HepG2 (cell line): ENCODE measurements around the gene SPACDR. TPM values are rescaled to one million over a fixed set of nuclear protein-coding genes. Genes with fewer than 3 reads are reported as not detected.

Experiments used
- BCL6 ChIP-seq: IDR thresholded peaks from 2 replicates; pipeline ENCODE4 v1.6.1; 2016; ENCODE audit warnings: missing genetic modification reagents, missing compliant biosample characterization
- CENPX ChIP-seq: sonication (generic); formaldehyde crosslinking; IDR thresholded peaks from 2 replicates; pipeline ENCODE4 v1.9.0; 2021; ENCODE audit warnings: mild to moderate bottlenecking, missing genetic modification reagents, moderate library complexity
- ETV6 ChIP-seq: sonication (generic); formaldehyde crosslinking; conservative IDR thresholded peaks from 2 replicates; pipeline ENCODE4 v1.4.0; 2020; ENCODE audit warnings: missing genetic modification reagents
- FIP1L1 ChIP-seq: fragments of 200-400 bp; formaldehyde crosslinking; IDR thresholded peaks from 2 replicates; pipeline ENCODE4 v1.6.1; 2018; ENCODE audit warnings: low read depth, mild to moderate bottlenecking, low read length, moderate library complexity, borderline replicate concordance; ENCODE audit not compliant: insufficient read depth
- FOXO1 ChIP-seq: sonication (generic); formaldehyde crosslinking; IDR thresholded peaks from 2 replicates; pipeline ENCODE4 v1.4.0; 2020; ENCODE audit warnings: missing genetic modification reagents
- HNRNPUL1 ChIP-seq: fragments of 200-400 bp; formaldehyde crosslinking; IDR thresholded peaks from 2 replicates; pipeline ENCODE4 v1.6.1; 2017; ENCODE audit warnings: low read depth, mild to moderate bottlenecking, low read length, moderate library complexity
- MXD3 ChIP-seq: IDR thresholded peaks from 2 replicates; pipeline ENCODE4 v1.6.1; 2016; ENCODE audit warnings: mild to moderate bottlenecking, missing biosample characterization, missing genetic modification reagents
- NKX3-1 ChIP-seq: sonication (generic); formaldehyde crosslinking; IDR thresholded peaks from 2 replicates; pipeline ENCODE4 v1.5.0; 2020; ENCODE audit warnings: missing genetic modification reagents
- PLRG1 ChIP-seq: fragments of 450-650 bp; conservative IDR thresholded peaks from 2 replicates; pipeline ENCODE4 v1.6.1; 2016
- RBM39 ChIP-seq: fragments of 200-400 bp; formaldehyde crosslinking; IDR thresholded peaks from one replicate; pipeline ENCODE4 v1.6.1; 2018; ENCODE audit warnings: antibody characterized with exemption, mild to moderate bottlenecking, low read depth, low read length; ENCODE audit not compliant: poor library complexity, severe bottlenecking
- SALL2 ChIP-seq: sonication (generic); formaldehyde crosslinking; IDR thresholded peaks from 2 replicates; pipeline ENCODE4 v1.8.1; 2023; ENCODE audit warnings: mild to moderate bottlenecking, missing genetic modification reagents, inconsistent platforms
- SATB2 ChIP-seq: sonication (generic); formaldehyde crosslinking; IDR thresholded peaks from 2 replicates; pipeline ENCODE4 v1.5.0; 2020; ENCODE audit warnings: missing genetic modification reagents
- SP1 ChIP-seq, 2 experiments: fragments of 450-650 bp in 1 of 2; sonication (generic) in 1 of 2; formaldehyde crosslinking in 1 of 2; IDR thresholded peaks; 2 replicates each; pipeline versions ENCODE4 v1.4.0 to v1.6.1; 2016 to 2020; ENCODE audit warnings: missing genetic modification reagents in 1 of 2
- THAP7 ChIP-seq: sonication (generic); formaldehyde crosslinking; IDR thresholded peaks from 2 replicates; pipeline ENCODE4 v1.8.1; 2023; ENCODE audit warnings: mild to moderate bottlenecking, missing genetic modification reagents
- ZBTB14 ChIP-seq: sonication (generic); formaldehyde crosslinking; IDR thresholded peaks from 2 replicates; pipeline ENCODE4 v1.4.0; 2020; ENCODE audit warnings: missing genetic modification reagents
- ZNF12 ChIP-seq: sonication (generic); formaldehyde crosslinking; IDR thresholded peaks from 2 replicates; pipeline ENCODE4 v1.5.0; 2020; ENCODE audit warnings: missing genetic modification reagents
- ZNF576 ChIP-seq: sonication (generic); formaldehyde crosslinking; IDR thresholded peaks from 2 replicates; pipeline ENCODE4 v1.4.0; 2020; ENCODE audit warnings: mild to moderate bottlenecking, missing genetic modification reagents
- ZNF580 ChIP-seq: IDR thresholded peaks from 2 replicates; pipeline ENCODE4 v1.6.1; 2016; ENCODE audit warnings: low read depth, borderline replicate concordance
- ZNF792 ChIP-seq: IDR thresholded peaks from 2 replicates; pipeline ENCODE4 v1.6.1; 2016
- ZNF850 ChIP-seq: sonication (generic); formaldehyde crosslinking; conservative IDR thresholded peaks from 2 replicates; pipeline ENCODE4 v1.9.0; 2021; ENCODE audit warnings: mild to moderate bottlenecking, missing genetic modification reagents
- polyA plus RNA-seq, 8 experiments: library from polyadenylated mRNA; depleted of rRNA in 3 of 8; stranded (reverse) in 7 of 8; unstranded in 1 of 8; fragments of >200 nt; fragmentation: Illumina TruSeq in 4 of 8; extraction: Trizol in 4 of 8; gene quantifications; 2 replicates each; pipeline versions ENCODE4 v1.2.1 to v1.2.3, GENCODE V29; 2011 to 2016; ENCODE audit warnings: low read depth in 4 of 8, missing spikeins in 1 of 8, mixed read lengths in 1 of 8; ENCODE audit not compliant: insufficient read depth in 1 of 8
- total RNA-seq, 5 experiments: library from RNA; depleted of rRNA; stranded (reverse); fragments of >200 nt; fragmentation: Illumina TruSeq; extraction: Trizol; gene quantifications; 2 replicates each; pipeline ENCODE4 v1.2.3, GENCODE V29; 2016; ENCODE audit warnings: low read depth in 1 of 5
- TF ChIP-seq, protein P1 (sequence below): sonication (generic); formaldehyde crosslinking; IDR thresholded peaks from 2 replicates; pipeline ENCODE4 v1.4.0; 2020; ENCODE audit warnings: missing genetic modification reagents, borderline replicate concordance
- TF ChIP-seq, protein P2 (sequence below): sonication (generic); formaldehyde crosslinking; IDR thresholded peaks from 2 replicates; pipeline ENCODE4 v1.5.0; 2020; ENCODE audit warnings: missing genetic modification reagents, mild to moderate bottlenecking, borderline replicate concordance

The SPACDR gene
- total and polyA plus RNA-seq, 2 of the 13 experiments (the other 11 are each of a cell fraction or from before 2014, with no cell fraction given), result 0.41 TPM; not detected in 1

DNA sequence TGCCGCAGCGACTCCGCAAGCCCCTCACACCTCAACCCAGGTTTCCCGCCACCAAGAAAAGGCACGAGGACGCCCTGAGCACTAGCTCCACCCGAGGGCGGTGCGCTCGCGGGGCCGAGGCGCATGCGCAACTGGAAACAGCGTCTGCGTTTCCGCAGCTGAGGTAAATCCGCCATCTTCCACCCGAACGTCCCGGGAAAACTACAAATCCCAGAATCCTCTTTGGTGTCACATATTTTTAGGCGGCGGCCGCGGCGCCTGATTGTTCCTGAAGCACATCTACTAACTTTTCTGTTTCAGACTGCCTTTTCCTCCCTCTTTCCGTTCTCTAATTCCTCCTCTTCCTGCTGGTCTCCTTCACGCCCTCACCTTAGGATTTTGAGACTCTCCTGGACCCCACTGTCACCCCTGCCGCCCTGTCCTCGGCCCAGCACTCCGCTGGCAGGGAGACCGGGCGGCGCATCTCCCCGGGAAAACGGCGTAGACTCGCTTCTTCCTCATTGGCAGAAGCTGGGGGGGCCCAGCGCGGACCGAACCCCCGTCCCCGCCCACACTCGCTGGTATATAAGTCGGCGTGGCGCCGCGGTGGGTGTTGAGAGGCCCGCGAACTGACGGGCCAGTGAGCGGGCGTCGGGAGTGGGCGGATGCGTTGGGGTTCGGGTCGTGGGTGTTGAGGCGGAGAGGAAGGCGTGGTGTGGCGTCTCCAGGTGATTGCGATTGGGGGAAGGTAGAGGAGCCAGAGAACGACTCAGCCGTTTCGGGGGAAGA lies 35.7 kb downstream of the SPACDR start, which contains the start of gene ZCWPW1 (continued):
- no peak for TF ChIP-seq ETV6
- TF ChIP-seq THAP7 (CRISPR knock-in tag), result peak; percentile 67
- TF ChIP-seq, protein P1, sequence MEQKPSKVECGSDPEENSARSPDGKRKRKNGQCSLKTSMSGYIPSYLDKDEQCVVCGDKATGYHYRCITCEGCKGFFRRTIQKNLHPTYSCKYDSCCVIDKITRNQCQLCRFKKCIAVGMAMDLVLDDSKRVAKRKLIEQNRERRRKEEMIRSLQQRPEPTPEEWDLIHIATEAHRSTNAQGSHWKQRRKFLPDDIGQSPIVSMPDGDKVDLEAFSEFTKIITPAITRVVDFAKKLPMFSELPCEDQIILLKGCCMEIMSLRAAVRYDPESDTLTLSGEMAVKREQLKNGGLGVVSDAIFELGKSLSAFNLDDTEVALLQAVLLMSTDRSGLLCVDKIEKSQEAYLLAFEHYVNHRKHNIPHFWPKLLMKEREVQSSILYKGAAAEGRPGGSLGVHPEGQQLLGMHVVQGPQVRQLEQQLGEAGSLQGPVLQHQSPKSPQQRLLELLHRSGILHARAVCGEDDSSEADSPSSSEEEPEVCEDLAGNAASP, result no peak; the same call in 1 of the 2 replicates
- TF ChIP-seq ZNF12 (CRISPR knock-in tag), result 0 out of 2 replicates have a peak, but pooled peaks have one; percentile 40
- peak; percentile 33; the same call in 1 of the 2 replicates for TF ChIP-seq BCL6 (CRISPR knock-in tag)
- TF ChIP-seq FIP1L1, result no peak
- no peak for TF ChIP-seq PLRG1
- TF ChIP-seq MXD3 (CRISPR knock-in tag), result peak; percentile 72; the same call in 1 of the 2 replicates
- TF ChIP-seq ZNF576, result peak; percentile 41; the same call in 1 of the 2 replicates
- TF ChIP-seq SATB2 (CRISPR knock-in tag), result peak; percentile 91
- TF ChIP-seq SP1 (IDR thresholded peaks at IDR 0.05), result no peak
- TF ChIP-seq SP1 (CRISPR knock-in tag; IDR thresholded peaks at IDR 0.05), result peak; percentile 96
- TF ChIP-seq, protein P2, sequence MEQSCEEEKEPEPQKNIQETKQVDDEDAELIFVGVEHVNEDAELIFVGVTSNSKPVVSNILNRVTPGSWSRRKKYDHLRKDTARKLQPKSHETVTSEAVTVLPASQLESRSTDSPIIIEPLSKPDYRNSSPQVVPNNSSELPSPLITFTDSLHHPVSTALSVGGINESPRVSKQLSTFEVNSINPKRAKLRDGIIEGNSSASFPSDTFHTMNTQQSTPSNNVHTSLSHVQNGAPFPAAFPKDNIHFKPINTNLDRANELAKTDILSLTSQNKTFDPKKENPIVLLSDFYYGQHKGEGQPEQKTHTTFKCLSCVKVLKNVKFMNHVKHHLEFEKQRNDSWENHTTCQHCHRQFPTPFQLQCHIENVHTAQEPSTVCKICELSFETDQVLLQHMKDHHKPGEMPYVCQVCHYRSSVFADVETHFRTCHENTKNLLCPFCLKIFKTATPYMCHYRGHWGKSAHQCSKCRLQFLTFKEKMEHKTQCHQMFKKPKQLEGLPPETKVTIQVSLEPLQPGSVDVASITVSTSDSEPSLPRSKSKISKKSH (CRISPR knock-in tag), result peak; percentile 87; the same call in 1 of the 2 replicates
- TF ChIP-seq ZNF792 (CRISPR knock-in tag), result peak; percentile 47; the same call in 1 of the 2 replicates
- TF ChIP-seq SALL2 (CRISPR knock-in tag), result peak; percentile 25; the same call in 1 of the 2 replicates
- TF ChIP-seq RBM39, result peak; percentile 97
- peak; percentile 65; the same call in 1 of the 2 replicates for TF ChIP-seq ZNF580 (CRISPR knock-in tag)
- TF ChIP-seq ZNF850 (CRISPR knock-in tag), result 0 out of 2 replicates have a peak, but pooled peaks have one; percentile 82
- TF ChIP-seq HNRNPUL1, result no peak
- TF ChIP-seq FOXO1 (CRISPR knock-in tag), result peak; percentile 62
- TF ChIP-seq NKX3-1 (CRISPR knock-in tag), result peak; percentile 93
- no peak for TF ChIP-seq CENPX (CRISPR knock-in tag)
- no peak; the same call in none of the 2 replicates for TF ChIP-seq ZBTB14 (CRISPR knock-in tag)
